PC-9 (cell line): ENCODE results near the gene F13A1. TPM values are rescaled to one million over a fixed set of nuclear protein-coding genes. Genes with fewer than 3 reads are reported as not detected.

ENCODE experiments used
- BruUV-seq: library from RNA; stranded (reverse); fragments of 400-500 nt; replicated peaks from 2 replicates; lab custom pipeline; 2021; lab: Mats Ljungman, UMichigan
- CTCF ChIA-PET: fragments of 300-600 bp; sonication (Branson Sonifier 250); formaldehyde crosslinking; loops from one replicate; lab custom pipeline; 2022; ENCODE audit warnings: antibody characterized with exemption; lab: Charles Lee
- POLR2A ChIA-PET: fragments of 300-600 bp; sonication (Branson Sonifier 250); formaldehyde crosslinking; loops from one replicate; lab custom pipeline; 2022; ENCODE audit warnings: antibody characterized with exemption; ENCODE audit not compliant: unreplicated experiment; lab: Charles Lee
- DNase-seq, 2 experiments: peaks; one replicate each; pipeline versions ENCODE4 v3.0.0 to v3.0.0-alpha.2; 2015 to 2022; ENCODE audit warnings: mixed read lengths in 1 of 2
- H2AFZ ChIP-seq: fragments of 200-600 bp; sonication (generic); 2 replicates; pipeline ENCODE4 v1.8.1; 2017; ENCODE audit warnings: antibody characterized with exemption
- H3F3A ChIP-seq: fragments of 200-600 bp; sonication (generic); 2 replicates; pipeline ENCODE4 v1.8.1; 2017; ENCODE audit warnings: antibody characterized with exemption, mild to moderate bottlenecking, low read depth; ENCODE audit not compliant: insufficient read depth
- H3K27ac ChIP-seq: fragments of 200-600 bp; sonication (generic); 2 replicates; pipeline ENCODE4 v1.6.1; 2016; ENCODE audit warnings: mixed run types
- H3K27me3 ChIP-seq: fragments of 200-600 bp; sonication (generic); 2 replicates; pipeline ENCODE4 v1.6.1; 2016; ENCODE audit warnings: low read depth, mixed run types; ENCODE audit not compliant: insufficient read depth
- H3K36me3 ChIP-seq: fragments of 200-600 bp; sonication (generic); 2 replicates; pipeline ENCODE4 v1.6.1; 2016; ENCODE audit warnings: low read depth, mixed run types
- H3K4me1 ChIP-seq: fragments of 200-600 bp; sonication (generic); replicated peaks from 2 replicates; pipeline ENCODE4 v1.6.1; 2016; ENCODE audit warnings: mixed run types; ENCODE audit not compliant: insufficient read depth
- H3K4me2 ChIP-seq: fragments of 200-600 bp; sonication (generic); 2 replicates; pipeline ENCODE4 v1.6.1; 2017; ENCODE audit warnings: mixed run types
- H3K4me3 ChIP-seq: fragments of 200-600 bp; sonication (generic); 2 replicates; pipeline ENCODE4 v1.6.1; 2016; ENCODE audit warnings: mixed run types
- H3K79me2 ChIP-seq: fragments of 200-600 bp; sonication (generic); 2 replicates; pipeline ENCODE4 v1.6.1; 2017; ENCODE audit warnings: low read depth, mixed run types
- H3K9me2 ChIP-seq: fragments of 200-600 bp; sonication (generic); 2 replicates; pipeline ENCODE4 v1.8.1; 2017; ENCODE audit warnings: mild to moderate bottlenecking; ENCODE audit not compliant: insufficient read depth
- H3K9me3 ChIP-seq: fragments of 200-600 bp; sonication (generic); 2 replicates; pipeline ENCODE4 v1.8.1; 2016; ENCODE audit warnings: low read depth; ENCODE audit not compliant: insufficient read depth
- H4K20me1 ChIP-seq: fragments of 200-600 bp; sonication (generic); 2 replicates; pipeline ENCODE4 v1.8.1; 2017; ENCODE audit not compliant: insufficient read depth
- CTCF ChIP-seq: fragments of 200-600 bp; sonication (generic); conservative IDR thresholded peaks from 2 replicates; pipeline ENCODE4 v1.6.1; 2017; ENCODE audit warnings: mixed run types, antibody characterized with exemption, mild to moderate bottlenecking, moderate library complexity
- EZH2 ChIP-seq: fragments of 200-600 bp; sonication (generic); IDR thresholded peaks from 2 replicates; pipeline ENCODE4 v1.8.0; 2017; ENCODE audit warnings: antibody characterized with exemption, low read depth
- intact Hi-C: fragments of 100-400 bp; cut with micrococcal nuclease; formaldehyde crosslinking; loops from one replicate; pipeline ENCODE4 v1.10.0; 2022; ENCODE audit not compliant: unreplicated experiment
- total RNA-seq: library from RNA; stranded (reverse); gene quantifications from 2 replicates; pipeline ENCODE4 v1.2.3, GENCODE V29; 2021

Gene F13A1
- total RNA-seq, 1 experiment from 2014 or later: not detected

- Histone ChIP-seq H3K9me2 (no peaks in the 10 kb centered on the region), H4K20me1 (no peaks in the 10 kb centered on the region), H3K27ac (no peak overlapping the region), H3K4me1 (no peaks in the 10 kb centered on the region), H3K79me2 (no peaks in the 10 kb centered on the region), H3F3A (no peaks in the 10 kb centered on the region), H3K4me2 (no peak overlapping the region), H3K27me3 (peaks cover 25% of the 10 kb centered on the region), H2AFZ (no peak overlapping the region), H3K36me3 (no peaks in the 10 kb centered on the region), H3K4me3 (no peak overlapping the region), H3K9me3 (no peaks in the 10 kb centered on the region)
- intact Hi-C loops: no loop called here
- no TSS peak for BruUV-seq
- TF ChIP-seq CTCF (no peak), EZH2 (no peak)
- ChIA-PET POLR2A (no interaction called here), CTCF (no interaction called here)
- DNase-seq: no peak
Measured at GRCh38 chr6:6328451-6328850, 8.0 kb upstream of the F13A1 start.

DNA sequence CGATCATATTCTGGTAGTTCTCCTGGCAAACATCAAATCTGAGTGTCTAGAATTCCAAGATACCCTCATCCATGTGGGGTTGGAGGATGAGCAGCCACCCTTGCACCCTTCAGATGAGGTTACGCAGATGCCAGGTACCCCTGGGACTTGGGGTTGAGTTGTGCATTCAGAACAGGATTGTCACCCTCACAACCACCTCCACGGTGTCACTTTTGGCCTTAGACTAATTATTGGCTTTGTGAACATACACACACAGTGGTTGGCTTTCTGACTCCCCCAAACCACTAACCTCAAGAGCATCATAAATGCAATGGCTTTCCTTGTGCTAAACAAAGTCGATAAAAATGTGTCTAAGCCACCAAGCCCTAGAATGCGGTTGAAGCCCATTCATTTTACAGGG lies 2.9 kb upstream of the F13A1 start:
- intact Hi-C loops: no loop called here
- H3K4me2 ChIP-seq: no peak overlapping the region
- H3K4me1 ChIP-seq: no peaks in the 10 kb centered on the region
- no peak overlapping the region for H3K4me3 ChIP-seq
- no peaks in the 10 kb centered on the region for H3K79me2 ChIP-seq
- H3K9me2 ChIP-seq: no peaks in the 10 kb centered on the region
- no peaks in the 10 kb centered on the region for H3K36me3 ChIP-seq
- ChIA-PET POLR2A (no interaction called here), CTCF (no interaction called here)
- no peaks in the 10 kb centered on the region for H3K9me3 ChIP-seq
- no TSS peak for BruUV-seq
- TF ChIP-seq CTCF: no peak
- no peak for TF ChIP-seq EZH2
- no peak overlapping the region for H2AFZ ChIP-seq
- no peak overlapping the region for H3K27ac ChIP-seq
- peaks cover 34% of the 10 kb centered on the region for H3K27me3 ChIP-seq
- DNase-seq: no peak
- H3F3A ChIP-seq: no peaks in the 10 kb centered on the region
- H4K20me1 ChIP-seq: no peaks in the 10 kb centered on the region

DNA sequence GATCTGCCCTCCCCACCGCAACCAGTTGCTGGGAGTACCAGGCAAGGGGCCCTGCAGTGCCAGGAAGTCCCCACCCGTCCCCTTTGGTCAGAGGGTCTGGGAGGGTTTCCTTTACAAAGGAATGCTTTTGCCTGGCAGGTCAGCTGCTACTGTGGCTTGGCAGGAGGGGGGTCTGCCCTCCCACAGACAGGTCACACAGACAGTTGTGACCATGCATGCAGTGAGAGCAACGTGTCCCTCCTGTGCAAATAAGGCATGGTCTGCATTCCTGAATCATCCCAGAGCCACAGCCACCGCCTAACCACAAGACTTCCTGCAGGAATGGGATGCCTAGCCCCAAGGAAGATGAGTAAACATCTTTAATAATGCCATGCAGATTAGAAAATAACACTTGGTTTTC lies 439 bp upstream of the F13A1 start:
- Histone ChIP-seq H3K79me2 (no peaks in the 10 kb centered on the region), H3K9me2 (no peaks in the 10 kb centered on the region), H3K9me3 (no peaks in the 10 kb centered on the region), H2AFZ (no peak overlapping the region), H3F3A (no peaks in the 10 kb centered on the region), H3K27me3 (peaks cover 35% of the 10 kb centered on the region), H3K4me2 (no peak overlapping the region), H4K20me1 (no peaks in the 10 kb centered on the region), H3K4me1 (no peaks in the 10 kb centered on the region), H3K27ac (no peak overlapping the region), H3K4me3 (no peak overlapping the region), H3K36me3 (no peaks in the 10 kb centered on the region)
- BruUV-seq: no TSS peak
- POLR2A ChIA-PET: no interaction called here
- TF ChIP-seq EZH2 (no peak), CTCF (no peak)
- DNase-seq: no peak
- CTCF ChIA-PET: no interaction called here
- intact Hi-C loops: no loop called here
